Right lobe of liver (tissue), 6 donors: ENCODE measurements around the gene FRY. TPM values are rescaled to one million over a fixed set of nuclear protein-coding genes. Genes with fewer than 3 reads are reported as not detected.
"Not testable (repeated sequence)": the region's sequence is repeated elsewhere in the genome, so short reads cannot be mapped to it uniquely, and the experiment has no call there.

Experiments
- ATAC-seq, 4 donors: fragments of 200-7000 bp; cut with Tn5 transposase; one replicate each; pipeline ENCODE4 v1.9.1; 2020; ENCODE audit warnings: mild to moderate bottlenecking in 4 of 4, moderate library complexity in 4 of 4
- DNase-seq, 3 donors: peaks; one replicate each; pipeline ENCODE4 v3.0.0-alpha.2; 2020
- H3K27ac ChIP-seq, 3 donors: fragments of 200-600 bp; one replicate each; pipeline ENCODE4 v1.8.0; 2022
- H3K27me3 ChIP-seq, 2 donors: fragments of 200-600 bp; one replicate each; pipeline ENCODE4 v1.8.0; 2022
- H3K36me3 ChIP-seq, 4 donors: fragments of 200-600 bp; sonication (generic) in 1 of 4; one replicate each; pipeline versions ENCODE4 v1.5.1 to v1.8.0; 2017 to 2022; ENCODE audit warnings: control low read depth in 1 of 4
- H3K4me1 ChIP-seq, 4 donors: fragments of 200-600 bp; sonication (generic) in 1 of 4; one replicate each; pipeline versions ENCODE4 v1.5.1 to v1.8.0; 2017 to 2022; ENCODE audit warnings: control low read depth in 1 of 4
- H3K4me3 ChIP-seq, 3 donors: fragments of 200-600 bp; one replicate each; pipeline ENCODE4 v1.8.0; 2022
- H3K9me3 ChIP-seq, 4 donors: fragments of 200-600 bp; sonication (generic) in 1 of 4; one replicate each; pipeline versions ENCODE4 v1.5.1 to v1.8.0; 2017 to 2022; ENCODE audit warnings: control low read depth in 1 of 4
- POLR2A ChIP-seq: fragments of 450-650 bp; IDR thresholded peaks from one replicate; pipeline ENCODE4 v1.6.1; 2017; ENCODE audit warnings: antibody characterized with exemption, mild to moderate bottlenecking
- WGBS: methylation state at CpG from one replicate; pipeline ENCODE4 v1.1.6; 2018; ENCODE audit warnings: low coverage, low lambda C conversion rate; ENCODE audit not compliant: insufficient coverage; ENCODE audit errors: missing lambda C conversion rate; 5-methylcytosine and 5-hydroxymethylcytosine counted together
- intact Hi-C, 2 donors: fragments of 100-400 bp; cut with DNase I; formaldehyde crosslinking; loops; one replicate each; pipeline versions ENCODE4 v1.11.2 to v1.14.1; 2022
- long read RNA-seq: library from polyadenylated mRNA; unstranded; transcript quantifications from one replicate; pipeline ENCODE4 v2.0.0, GENCODE V29; 2019
- total RNA-seq, 6 experiments: library from RNA; depleted of rRNA in 2 of 6; stranded (reverse); fragments of >200 nt in 2 of 6; fragmentation: NEBNext Ultra II Directional in 3 of 6; extraction: Animal tissue kit (Norgen Biotek cat#: 25700) in 3 of 6; gene quantifications; one replicate each; pipeline versions ENCODE4 v1.1.0 to v1.2.4, GENCODE V29; 2016 to 2023
- TF ChIP-seq, protein P1 (sequence below), 4 donors: fragments of 200-600 bp in 3 of 4; fragments of 450-650 bp in 1 of 4; IDR thresholded peaks; one replicate each; pipeline versions ENCODE4 v1.5.1 to v1.8.0; 2016 to 2022; ENCODE audit warnings: antibody characterized with exemption in 4 of 4, mild to moderate bottlenecking in 2 of 4
- donor health status: DM: no; HTN: yes; CAD: no.
- donor health status: DM: no; HTN: no; CAD: no.
- donor health status: DM: no; HTN: no; CAD: no.
- donor health status: DM: no; HTN: yes; CAD: no.
- donor health status: DM: no; HTN: yes; CAD: no.

Gene FRY
- 100 to 1,000 TPM in 1 of 6 experiments, 10 to 100 TPM in 5; 16.1 to 106 (median 35.7) TPM for total RNA-seq
- long read RNA-seq, partial matches to known transcripts: 2 of 2 reads
- long read RNA-seq, other reads (novel, unspliced or antisense): 0 of 2 reads

DNA sequence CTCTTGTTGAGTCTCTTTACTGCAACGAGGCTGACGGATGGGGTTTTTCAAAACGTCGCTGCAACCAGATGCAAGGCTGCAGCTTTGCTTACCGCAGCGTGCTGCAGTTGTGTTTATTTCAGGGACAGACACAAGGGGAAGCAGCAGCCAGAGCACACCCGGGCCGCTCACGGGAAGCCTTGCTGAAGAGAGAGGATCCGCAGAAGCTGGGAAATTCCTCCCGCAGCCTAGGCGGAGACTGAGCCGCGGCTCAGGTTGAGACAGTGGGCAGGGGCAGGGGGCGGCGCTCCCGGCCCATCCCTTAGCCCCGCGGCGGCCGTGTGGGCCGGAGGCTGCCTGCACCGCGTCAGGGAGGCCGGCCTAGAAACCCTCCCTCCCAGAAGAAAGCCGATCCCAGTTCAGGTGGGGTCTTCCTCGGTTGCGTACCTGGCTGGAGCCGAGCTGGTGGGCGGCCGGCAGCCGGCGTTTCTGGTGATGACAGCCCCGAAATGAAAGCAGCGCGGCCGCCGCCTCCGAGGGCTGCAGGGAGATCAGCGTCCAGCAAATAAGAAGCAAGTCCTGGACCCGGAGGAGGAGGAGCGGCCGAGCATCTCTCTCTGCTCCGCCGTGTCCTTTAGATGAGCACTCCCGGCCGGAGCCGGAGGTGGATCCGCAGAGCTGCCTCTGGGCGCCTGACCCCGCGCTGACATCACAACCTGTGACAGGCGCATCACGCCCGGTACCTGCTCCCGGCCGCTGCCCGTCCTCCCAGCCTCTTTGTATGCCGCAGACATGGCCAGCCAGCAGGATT, at the start of gene FRY:
Gene FRY, plus strand, starts transcription at position 750 of the 790 bp plus-strand sequence. Its CDS starts 22 bp downstream, at position 772.
- Histone ChIP-seq H3K9me3 (no peaks in the 10 kb centered on the region), H3K36me3 (no peaks in the 10 kb centered on the region), H3K4me1 (peaks cover 0 to 5% (median 2%) of the 10 kb centered on the region in 4 donors), H3K4me3 (peak within 1 kb of the TSS; percentile 69 to 73 (median 71)), H3K27ac (peak within 1 kb of the TSS; percentile 69 to 79 (median 73)), H3K27me3 (no peaks in the 10 kb centered on the region)
- intact Hi-C loops: no loop called here
- peak; percentile 93 to 97 (median 95) for ATAC-seq
- peak; percentile 84 to 93 (median 91) for DNase-seq
- peak; percentile 35 for TF ChIP-seq POLR2A
- TF ChIP-seq, protein P1, sequence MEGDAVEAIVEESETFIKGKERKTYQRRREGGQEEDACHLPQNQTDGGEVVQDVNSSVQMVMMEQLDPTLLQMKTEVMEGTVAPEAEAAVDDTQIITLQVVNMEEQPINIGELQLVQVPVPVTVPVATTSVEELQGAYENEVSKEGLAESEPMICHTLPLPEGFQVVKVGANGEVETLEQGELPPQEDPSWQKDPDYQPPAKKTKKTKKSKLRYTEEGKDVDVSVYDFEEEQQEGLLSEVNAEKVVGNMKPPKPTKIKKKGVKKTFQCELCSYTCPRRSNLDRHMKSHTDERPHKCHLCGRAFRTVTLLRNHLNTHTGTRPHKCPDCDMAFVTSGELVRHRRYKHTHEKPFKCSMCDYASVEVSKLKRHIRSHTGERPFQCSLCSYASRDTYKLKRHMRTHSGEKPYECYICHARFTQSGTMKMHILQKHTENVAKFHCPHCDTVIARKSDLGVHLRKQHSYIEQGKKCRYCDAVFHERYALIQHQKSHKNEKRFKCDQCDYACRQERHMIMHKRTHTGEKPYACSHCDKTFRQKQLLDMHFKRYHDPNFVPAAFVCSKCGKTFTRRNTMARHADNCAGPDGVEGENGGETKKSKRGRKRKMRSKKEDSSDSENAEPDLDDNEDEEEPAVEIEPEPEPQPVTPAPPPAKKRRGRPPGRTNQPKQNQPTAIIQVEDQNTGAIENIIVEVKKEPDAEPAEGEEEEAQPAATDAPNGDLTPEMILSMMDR (IDR thresholded peaks at IDR 0.05): peak in 1 of 4 donors; percentile 6
- 0% methylated on average over 22 of the region's 59 CpGs for WGBS

DNA sequence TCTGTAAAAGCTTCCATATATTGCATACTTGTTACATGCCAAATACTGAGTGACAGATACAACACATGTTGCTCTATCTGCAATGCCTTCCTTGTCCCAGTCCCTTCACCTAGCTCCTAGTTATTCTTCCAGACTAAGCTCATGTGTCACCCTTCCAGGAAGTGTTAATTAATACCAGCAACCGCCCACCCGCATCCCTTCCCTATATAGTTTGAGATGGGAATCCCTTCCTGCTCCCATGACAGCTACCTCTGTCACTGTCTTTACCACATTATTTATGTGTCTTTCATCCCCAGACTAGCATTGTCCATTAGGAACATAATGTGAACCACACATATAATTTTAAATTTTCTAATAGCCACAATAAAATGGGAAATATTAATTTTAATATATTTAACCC, 49.5 kb upstream of the FRY start:
- 84% methylated on average over 2 of the region's 2 CpGs for WGBS
- intact Hi-C loops: loop anchor here in 1 of 2 donors (10.0 kb wide), 1 partner anchor 67 kb away; no protein-coding TSS in a partner anchor

DNA sequence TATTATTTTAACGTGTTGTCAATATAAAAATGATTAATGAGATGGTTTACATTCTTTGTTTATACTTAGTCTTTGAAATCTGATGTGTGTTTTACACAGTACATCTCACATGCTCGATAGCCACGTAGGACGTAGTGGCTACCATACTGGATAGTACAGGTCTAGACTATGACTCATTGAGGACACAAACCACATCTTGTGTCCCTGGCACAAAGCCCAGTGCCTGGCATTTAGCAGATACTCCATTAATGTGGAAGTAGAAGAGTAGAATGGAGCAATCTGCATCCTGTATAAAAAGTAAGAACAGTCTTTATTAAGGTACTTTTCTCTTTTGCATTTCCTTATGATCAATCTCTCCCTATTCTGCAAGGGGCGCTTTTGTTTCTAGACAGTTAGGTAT, 49.0 kb upstream of the FRY start:
- 33% methylated on average over 5 of the region's 5 CpGs for WGBS
- no peak for TF ChIP-seq POLR2A
- TF ChIP-seq, protein P1 (IDR thresholded peaks at IDR 0.05): no peak
- Histone ChIP-seq H3K4me1 (peaks cover 0 to 36% (median 12%) of the 10 kb centered on the region in 4 donors), H3K27ac (peak overlapping the region in 1 of 3 donors; percentile 79), H3K9me3 (no peaks in the 10 kb centered on the region), H3K36me3 (no peaks in the 10 kb centered on the region), H3K4me3 (no peak overlapping the region), H3K27me3 (no peaks in the 10 kb centered on the region)
- peak; percentile 65 to 87 (median 76) for ATAC-seq
- DNase-seq: peak; percentile 69 to 89 (median 76)
- intact Hi-C loops: loop anchor here in 1 of 2 donors (10.0 kb wide), 1 partner anchor 68 kb away; no protein-coding TSS in a partner anchor

More for the DNA sequence above, 49.5 kb upstream of the FRY start:
- no peaks in the 10 kb centered on the region for H3K36me3 ChIP-seq
- H3K27ac ChIP-seq: peak overlapping the region in 1 of 3 donors; percentile 0
- peaks cover 0 to 36% (median 12%) of the 10 kb centered on the region in 4 donors for H3K4me1 ChIP-seq
- no peak for TF ChIP-seq POLR2A
- TF ChIP-seq, protein P1 (IDR thresholded peaks at IDR 0.05): no peak
- ATAC-seq (peak in 1 of 4 donors; percentile 6), DNase-seq (no peak)
- H3K4me3 ChIP-seq: no peak overlapping the region
- no peaks in the 10 kb centered on the region for H3K27me3 ChIP-seq
- no peaks in the 10 kb centered on the region for H3K9me3 ChIP-seq

DNA sequence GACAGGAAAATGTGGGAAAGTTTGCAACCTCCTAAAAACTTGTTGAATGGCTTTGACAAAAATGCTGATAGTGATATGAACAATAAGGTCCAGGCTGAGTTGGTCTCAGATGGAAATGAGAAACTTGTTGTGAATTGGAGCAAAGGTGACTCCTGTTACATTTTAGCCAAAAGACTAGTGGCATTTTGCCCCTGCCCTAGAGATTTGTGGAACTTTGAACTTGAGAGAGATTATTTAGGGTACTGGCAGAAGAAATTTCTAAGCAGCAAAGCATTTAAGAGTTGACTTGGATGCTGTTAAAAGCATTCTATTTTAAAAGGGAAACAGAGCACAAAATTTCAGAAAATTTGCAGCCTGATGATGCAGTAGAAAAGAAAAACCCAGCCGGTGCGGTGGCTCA, 47.9 kb upstream of the FRY start:
- intact Hi-C loops: loop anchor here in 1 of 2 donors (10.0 kb wide), 1 partner anchor 69 kb away; no protein-coding TSS in a partner anchor
- ATAC-seq (peak in 3 of 4 donors; percentile 8 to 50 (median 49)), DNase-seq (peak in 1 of 3 donors; percentile 57)
- H3K27ac ChIP-seq: peak overlapping the region; percentile 29 to 79 (median 70)
- H3K27me3 ChIP-seq, H3K36me3 ChIP-seq, H3K9me3 ChIP-seq: not testable (repeated sequence)
- WGBS: 29% methylated on average over 2 of the region's 2 CpGs
- H3K4me3 ChIP-seq: peak overlapping the region in 2 of 3 donors; percentile 34 to 37
- H3K4me1 ChIP-seq: peaks cover 0 to 36% (median 12%) of the 10 kb centered on the region in 4 donors

DNA sequence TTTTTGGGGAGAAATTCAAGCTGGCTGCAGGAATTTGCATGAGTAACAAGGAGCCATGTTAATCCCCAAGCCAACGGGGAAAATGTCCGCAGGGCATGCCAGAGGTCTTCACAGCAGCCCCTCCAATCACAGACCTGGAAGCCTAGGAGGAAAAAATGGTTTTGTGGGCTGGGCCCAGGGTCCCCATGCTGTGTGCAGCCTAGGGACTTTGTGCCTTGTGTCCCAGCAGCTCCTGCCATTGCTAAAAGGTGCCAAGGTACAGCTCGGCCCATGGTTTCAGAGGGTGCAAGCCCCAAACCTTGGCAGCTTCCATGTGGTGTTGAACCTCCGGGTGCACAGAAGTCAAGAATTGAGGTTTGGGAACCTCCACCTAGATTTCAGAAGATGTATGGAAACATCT, 47.2 kb upstream of the FRY start:
- 15% methylated on average over 2 of the region's 4 CpGs for WGBS
- Histone ChIP-seq H3K4me1 (peaks cover 0 to 36% (median 12%) of the 10 kb centered on the region in 4 donors), H3K27ac (peak overlapping the region in 2 of 3 donors; percentile 70 to 79), H3K4me3 (peak overlapping the region in 2 of 3 donors; percentile 34 to 37)
- not testable (repeated sequence) for H3K36me3 ChIP-seq, H3K9me3 ChIP-seq, H3K27me3 ChIP-seq
- DNase-seq (peak in 1 of 3 donors; percentile 52), ATAC-seq (peak in 1 of 4 donors; percentile 36)
- intact Hi-C loops: loop anchor here in 1 of 2 donors (10.0 kb wide), 1 partner anchor 70 kb away; no protein-coding TSS in a partner anchor
